HepG2 (cell line): ENCODE measurements around the gene SLC25A1. TPM values are rescaled to one million over a fixed set of nuclear protein-coding genes. Genes with fewer than 3 reads are reported as not detected.

Source experiments
- GLMP ChIP-seq: sonication (generic); formaldehyde crosslinking; IDR thresholded peaks from 2 replicates; pipeline ENCODE4 v1.9.0; 2021; ENCODE audit warnings: missing genetic modification reagents, mild to moderate bottlenecking, borderline replicate concordance
- HOXA5 ChIP-seq: sonication (generic); formaldehyde crosslinking; IDR thresholded peaks from 2 replicates; pipeline ENCODE4 v1.4.0; 2020; ENCODE audit warnings: missing genetic modification reagents
- KIAA2018 ChIP-seq: sonication (generic); formaldehyde crosslinking; IDR thresholded peaks from 2 replicates; pipeline ENCODE4 v1.5.0; 2020; ENCODE audit warnings: mild to moderate bottlenecking, missing genetic modification reagents, borderline replicate concordance
- NR2F1 ChIP-seq, 2 experiments: fragments of 450-650 bp in 1 of 2; formaldehyde crosslinking in 1 of 2; IDR thresholded peaks; 2 replicates each; pipeline versions ENCODE4 v1.5.0 to v1.6.1; 2016 to 2020; ENCODE audit warnings: mild to moderate bottlenecking in 1 of 2, missing compliant biosample characterization in 1 of 2, missing genetic modification reagents in 1 of 2, moderate library complexity in 1 of 2
- ZBTB40 ChIP-seq, 2 experiments: fragments of 450-650 bp in 1 of 2; sonication (generic) in 1 of 2; formaldehyde crosslinking in 1 of 2; IDR thresholded peaks; 2 replicates each; pipeline versions ENCODE4 v1.6.1 to v1.8.0; 2016 to 2022; ENCODE audit warnings: antibody characterized with exemption in 1 of 2, mild to moderate bottlenecking in 1 of 2, missing genetic modification reagents in 1 of 2
- ZSCAN25 ChIP-seq: sonication (generic); formaldehyde crosslinking; IDR thresholded peaks from 2 replicates; pipeline ENCODE4 v1.8.0; 2022; ENCODE audit warnings: mild to moderate bottlenecking, missing genetic modification reagents
- polyA plus RNA-seq, 8 experiments: library from polyadenylated mRNA; depleted of rRNA in 3 of 8; stranded (reverse) in 7 of 8; unstranded in 1 of 8; fragments of >200 nt; fragmentation: Illumina TruSeq in 4 of 8; extraction: Trizol in 4 of 8; gene quantifications; 2 replicates each; pipeline versions ENCODE4 v1.2.1 to v1.2.3, GENCODE V29; 2011 to 2016; ENCODE audit warnings: low read depth in 4 of 8, missing spikeins in 1 of 8, mixed read lengths in 1 of 8; ENCODE audit not compliant: insufficient read depth in 1 of 8
- total RNA-seq, 5 experiments: library from RNA; depleted of rRNA; stranded (reverse); fragments of >200 nt; fragmentation: Illumina TruSeq; extraction: Trizol; gene quantifications; 2 replicates each; pipeline ENCODE4 v1.2.3, GENCODE V29; 2016; ENCODE audit warnings: low read depth in 1 of 5

SLC25A1 gene
- total and polyA plus RNA-seq, 2 of the 13 experiments (the other 11 are each of a cell fraction or from before 2014, with no cell fraction given), result 49.4 to 161 TPM

- TF ChIP-seq KIAA2018 (CRISPR knock-in tag), result no peak
- TF ChIP-seq NR2F1 (CRISPR knock-in tag; IDR thresholded peaks at IDR 0.05), result no peak
- no peak for TF ChIP-seq GLMP (CRISPR knock-in tag)
- no peak for TF ChIP-seq HOXA5 (CRISPR knock-in tag)
- TF ChIP-seq ZBTB40 (IDR thresholded peaks at IDR 0.05), result no peak
- no peak for TF ChIP-seq ZBTB40 (CRISPR knock-in tag; IDR thresholded peaks at IDR 0.05)
- TF ChIP-seq ZSCAN25 (CRISPR knock-in tag), result no peak
Observed at GRCh38 chr22:19174106-19175025, 4.2 kb downstream of the SLC25A1 start (continued).
